Breast epithelium (tissue), 4 donors: ENCODE data around the gene FTO. TPM values are rescaled to one million over a fixed set of nuclear protein-coding genes. Genes with fewer than 3 reads are reported as not detected.

ENCODE experiments used
- DNase-seq, 2 donors: peaks; one replicate each; pipeline ENCODE4 v3.0.0-alpha.2; 2019; ENCODE audit warnings: low spot score in 2 of 2
- H3K27ac ChIP-seq, 2 donors: fragments of 200-600 bp; sonication (generic) in 1 of 2; one replicate each; pipeline ENCODE4 v1.5.1; 2016 to 2019; ENCODE audit warnings: mild to moderate bottlenecking in 1 of 2
- H3K27me3 ChIP-seq, 2 donors: fragments of 200-600 bp; sonication (generic) in 1 of 2; one replicate each; pipeline versions ENCODE4 v1.5.1 to v1.6.0; 2017 to 2019; ENCODE audit warnings: control low read depth in 1 of 2, mild to moderate bottlenecking in 1 of 2
- H3K36me3 ChIP-seq: fragments of 200-600 bp; one replicate; pipeline ENCODE4 v1.5.1; 2019
- H3K4me1 ChIP-seq, 2 donors: fragments of 200-600 bp; sonication (generic); one replicate each; pipeline ENCODE4 v1.5.1; 2016 to 2019; ENCODE audit warnings: control low read depth in 1 of 2
- H3K4me3 ChIP-seq, 3 donors: fragments of 200-600 bp; sonication (generic); 1 replicate in 2 of 3; 2 replicates in 1 of 3; pipeline ENCODE4 v1.5.1; 2016 to 2019; ENCODE audit warnings: mild to moderate bottlenecking in 3 of 3, moderate library complexity in 2 of 3
- H3K9me3 ChIP-seq, 2 donors: fragments of 200-600 bp; sonication (generic) in 1 of 2; one replicate each; pipeline ENCODE4 v1.5.1; 2016 to 2019; ENCODE audit warnings: control low read depth in 1 of 2
- POLR2A ChIP-seq: fragments of 450-650 bp; IDR thresholded peaks from one replicate; pipeline ENCODE4 v1.6.1; 2016; ENCODE audit warnings: antibody characterized with exemption, mild to moderate bottlenecking, moderate library complexity
- POLR2AphosphoS5 ChIP-seq, 3 donors: sonication (generic); formaldehyde crosslinking; IDR thresholded peaks; one replicate each; pipeline ENCODE4 v1.6.1; 2017; ENCODE audit warnings: antibody characterized with exemption in 3 of 3
- intact Hi-C: fragments of 100-400 bp; cut with DNase I; formaldehyde crosslinking; loops from one replicate; pipeline ENCODE4 v1.15.1; 2023; ENCODE audit warnings: low total_unique reads
- total RNA-seq, 3 donors: library from RNA; depleted of rRNA; stranded (reverse); fragments of >200 nt; gene quantifications; one replicate each; pipeline ENCODE4 v1.1.0, GENCODE V29; 2016
- TF ChIP-seq, protein P1 (sequence below), 3 donors: fragments of 450-650 bp; IDR thresholded peaks; one replicate each; pipeline ENCODE4 v1.5.1; 2016 to 2017; ENCODE audit warnings: antibody characterized with exemption in 3 of 3, mild to moderate bottlenecking in 3 of 3, moderate library complexity in 3 of 3

The FTO gene
- total RNA-seq, 3 donors from 2014 or later, result 109 to 193 (median 174) TPM

- TF ChIP-seq POLR2A, result no peak
- no peak for TF ChIP-seq POLR2AphosphoS5 (IDR thresholded peaks at IDR 0.05)
- TF ChIP-seq, protein P1, sequence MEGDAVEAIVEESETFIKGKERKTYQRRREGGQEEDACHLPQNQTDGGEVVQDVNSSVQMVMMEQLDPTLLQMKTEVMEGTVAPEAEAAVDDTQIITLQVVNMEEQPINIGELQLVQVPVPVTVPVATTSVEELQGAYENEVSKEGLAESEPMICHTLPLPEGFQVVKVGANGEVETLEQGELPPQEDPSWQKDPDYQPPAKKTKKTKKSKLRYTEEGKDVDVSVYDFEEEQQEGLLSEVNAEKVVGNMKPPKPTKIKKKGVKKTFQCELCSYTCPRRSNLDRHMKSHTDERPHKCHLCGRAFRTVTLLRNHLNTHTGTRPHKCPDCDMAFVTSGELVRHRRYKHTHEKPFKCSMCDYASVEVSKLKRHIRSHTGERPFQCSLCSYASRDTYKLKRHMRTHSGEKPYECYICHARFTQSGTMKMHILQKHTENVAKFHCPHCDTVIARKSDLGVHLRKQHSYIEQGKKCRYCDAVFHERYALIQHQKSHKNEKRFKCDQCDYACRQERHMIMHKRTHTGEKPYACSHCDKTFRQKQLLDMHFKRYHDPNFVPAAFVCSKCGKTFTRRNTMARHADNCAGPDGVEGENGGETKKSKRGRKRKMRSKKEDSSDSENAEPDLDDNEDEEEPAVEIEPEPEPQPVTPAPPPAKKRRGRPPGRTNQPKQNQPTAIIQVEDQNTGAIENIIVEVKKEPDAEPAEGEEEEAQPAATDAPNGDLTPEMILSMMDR (IDR thresholded peaks at IDR 0.05), result no peak
- Histone ChIP-seq H3K4me3 (no peak overlapping the region), H3K27ac (peak overlapping the region; percentile 1 to 8), H3K27me3 (no peaks in the 10 kb centered on the region), H3K4me1 (peaks cover 0 to 6% of the 10 kb centered on the region in 2 donors), H3K36me3 (no peaks in the 10 kb centered on the region), H3K9me3 (no peaks in the 10 kb centered on the region)
- no peak for DNase-seq
- intact Hi-C loops, result no loop called here
Observed at GRCh38 chr16:54071514-54071913, 367.6 kb downstream of the FTO start.

DNA sequence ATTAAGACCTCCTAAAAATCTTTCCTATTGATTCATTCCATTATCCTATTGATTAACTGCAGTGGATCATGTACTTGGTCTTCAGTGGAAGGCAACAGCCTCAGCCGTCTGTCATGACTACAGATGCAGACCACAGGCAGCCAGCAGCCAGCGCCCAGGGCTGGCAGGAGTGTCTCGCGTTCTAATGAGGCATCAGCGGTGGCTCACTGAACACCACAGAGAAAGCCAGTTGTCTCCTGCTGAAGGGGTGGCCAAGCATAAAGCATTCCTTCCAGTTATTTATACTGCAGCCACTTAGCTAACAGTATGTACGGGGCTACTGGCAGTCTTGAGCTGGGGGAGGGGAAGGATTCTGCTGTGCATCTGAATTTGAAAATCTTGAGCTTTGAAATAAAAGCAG lies 368.3 kb downstream of the FTO start:
- DNase-seq, result no peak
- Histone ChIP-seq H3K9me3 (no peaks in the 10 kb centered on the region), H3K36me3 (no peaks in the 10 kb centered on the region), H3K4me1 (peaks cover 0 to 5% of the 10 kb centered on the region in 2 donors), H3K27me3 (no peaks in the 10 kb centered on the region), H3K4me3 (no peak overlapping the region), H3K27ac (peak overlapping the region in 1 of 2 donors; percentile 1)
- intact Hi-C loops, result no loop called here
- TF ChIP-seq, protein P1 (IDR thresholded peaks at IDR 0.05), result no peak
- TF ChIP-seq POLR2A (no peak), POLR2AphosphoS5 (IDR thresholded peaks at IDR 0.05) (no peak)

- H3K27me3 ChIP-seq, result no peaks in the 10 kb centered on the region
- H3K36me3 ChIP-seq, result no peaks in the 10 kb centered on the region
- TF ChIP-seq, protein P1 (IDR thresholded peaks at IDR 0.05), result no peak
- TF ChIP-seq POLR2A (no peak), POLR2AphosphoS5 (IDR thresholded peaks at IDR 0.05) (no peak)
- no peak overlapping the region for H3K27ac ChIP-seq
- DNase-seq, result no peak
- no peak overlapping the region for H3K4me3 ChIP-seq
- intact Hi-C loops, result no loop called here
- H3K4me1 ChIP-seq, result peaks cover 0 to 3% of the 10 kb centered on the region in 2 donors
- no peaks in the 10 kb centered on the region for H3K9me3 ChIP-seq
Observed at GRCh38 chr16:54073356-54073755, 369.4 kb downstream of the FTO start.

- TF ChIP-seq POLR2AphosphoS5 (IDR thresholded peaks at IDR 0.05), result no peak
- TF ChIP-seq, protein P1 (IDR thresholded peaks at IDR 0.05), result no peak
- TF ChIP-seq POLR2A, result no peak
- intact Hi-C loops, result no loop called here
Observed at GRCh38 chr16:54075446-54075845, 371.5 kb downstream of the FTO start.

GRCh38 chr16:54076006-54076504 lies 372.1 kb downstream of the FTO start:
- Histone ChIP-seq H3K27me3 (no peaks in the 10 kb centered on the region), H3K9me3 (no peaks in the 10 kb centered on the region), H3K4me1 (peaks cover 0 to 7% of the 10 kb centered on the region in 2 donors), H3K27ac (peak overlapping the region; percentile 54 to 57), H3K36me3 (no peaks in the 10 kb centered on the region), H3K4me3 (no peak overlapping the region)
- no peak for DNase-seq
- TF ChIP-seq, protein P1 (IDR thresholded peaks at IDR 0.05), result no peak
- TF ChIP-seq POLR2A (no peak), POLR2AphosphoS5 (IDR thresholded peaks at IDR 0.05) (no peak)
- intact Hi-C loops, result no loop called here

More at GRCh38 chr16:54075446-54075845, 371.5 kb downstream of the FTO start:
- Histone ChIP-seq H3K36me3 (no peaks in the 10 kb centered on the region), H3K27me3 (no peaks in the 10 kb centered on the region), H3K4me3 (no peak overlapping the region), H3K4me1 (peaks cover 0 to 6% of the 10 kb centered on the region in 2 donors), H3K9me3 (no peaks in the 10 kb centered on the region), H3K27ac (peak overlapping the region in 1 of 2 donors; percentile 57)
- DNase-seq, result no peak
